ENCODE data around the gene MARVELD1.

- TF ChIP-seq GATA2 (IDR thresholded peaks at IDR 0.05; ENCODE audit: low read depth, low read length) (no peak), GATA3 (IDR thresholded peaks at IDR 0.05; ENCODE audit: low read depth, low read length) (no peak)
Observed at GRCh38 chr10:97718178-97718577, 4.6 kb downstream of the MARVELD1 start.

Measured in SH-SY5Y (cell line).